ENCODE results near the gene PDSS2.

PDSS2 gene

GRCh38 chr6:107473660-107474059, 14.3 kb upstream of the PDSS2 start:
- in situ Hi-C loops (cut with HindIII; ENCODE audit: low sequenced_read_pairs) = no loop called here
- no peak for TF ChIP-seq CTCF (IDR thresholded peaks at IDR 0.05; ENCODE audit: low read depth, low read length)
- DNase-seq (ENCODE audit: low read depth, low spot score) = no peak
- no peak overlapping the region for H3K4me3 ChIP-seq (ENCODE audit: low read depth, low read length)

- no peak for DNase-seq (ENCODE audit: low read depth, low spot score)
- in situ Hi-C loops (cut with HindIII; ENCODE audit: low sequenced_read_pairs) = no loop called here
These were observed 11.0 kb upstream of the PDSS2 start for GRCh38 chr6:107470364-107470763.

GRCh38 chr6:107466062-107466461, 6.7 kb upstream of the PDSS2 start:
- in situ Hi-C loops (cut with HindIII; ENCODE audit: low sequenced_read_pairs) = no loop called here
- DNase-seq (ENCODE audit: low read depth, low spot score) = no peak
- no peak for TF ChIP-seq CTCF (IDR thresholded peaks at IDR 0.05; ENCODE audit: low read depth, low read length)
- H3K4me3 ChIP-seq (ENCODE audit: low read depth, low read length) = no peak overlapping the region

More at GRCh38 chr6:107470364-107470763, 11.0 kb upstream of the PDSS2 start:
- H3K4me3 ChIP-seq (ENCODE audit: low read depth, low read length) = no peak overlapping the region
- no peak for TF ChIP-seq CTCF (IDR thresholded peaks at IDR 0.05; ENCODE audit: low read depth, low read length)

- no peak for TF ChIP-seq CTCF (IDR thresholded peaks at IDR 0.05; ENCODE audit: low read depth, low read length)
These were observed 793 bp upstream of the PDSS2 start for GRCh38 chr6:107460083-107460631.

GRCh38 chr6:107458672-107459282, 587 bp downstream of the PDSS2 start:
- in situ Hi-C loops (cut with HindIII; ENCODE audit: low sequenced_read_pairs) = no loop called here
- H3K4me3 ChIP-seq (ENCODE audit: low read depth, low read length) = peak overlapping the region; percentile 94
- DNase-seq (ENCODE audit: low read depth, low spot score) = peak; percentile 22
- no peak for TF ChIP-seq CTCF (IDR thresholded peaks at IDR 0.05; ENCODE audit: low read depth, low read length)

More at GRCh38 chr6:107460083-107460631, 793 bp upstream of the PDSS2 start:
- H3K4me3 ChIP-seq (ENCODE audit: low read depth, low read length) = peak overlapping the region; percentile 94
- in situ Hi-C loops (cut with HindIII; ENCODE audit: low sequenced_read_pairs) = no loop called here
- no peak for DNase-seq (ENCODE audit: low read depth, low spot score)

GRCh38 chr6:107448776-107449175, 10.6 kb downstream of the PDSS2 start:
- no peak for DNase-seq (ENCODE audit: low read depth, low spot score)
- in situ Hi-C loops (cut with HindIII; ENCODE audit: low sequenced_read_pairs) = no loop called here
- H3K4me3 ChIP-seq (ENCODE audit: low read depth, low read length) = no peak overlapping the region
- no peak for TF ChIP-seq CTCF (IDR thresholded peaks at IDR 0.05; ENCODE audit: low read depth, low read length)

All from astrocyte of the spinal cord (primary cell).